HG03521 (cell line): ENCODE data around the gene A3GALT2.

ENCODE experiments used
- ATAC-seq: cut with Tn5 transposase; IDR thresholded peaks from one replicate; pipeline ENCODE4 v1.9.1; 2021; ENCODE audit warnings: mild to moderate bottlenecking, moderate library complexity; ENCODE audit not compliant: unreplicated experiment

A3GALT2 gene

GRCh38 chr1:33274446-33274845 is 46.5 kb downstream of the A3GALT2 start:
- ATAC-seq: no peak

GRCh38 chr1:33273961-33274371 is 46.9 kb downstream of the A3GALT2 start:
- ATAC-seq: no peak

GRCh38 chr1:33273406-33273805 is 47.5 kb downstream of the A3GALT2 start:
- no peak for ATAC-seq

GRCh38 chr1:33272930-33273329 is 48.0 kb downstream of the A3GALT2 start:
- no peak for ATAC-seq

GRCh38 chr1:33272509-33272908 is 48.4 kb downstream of the A3GALT2 start:
- ATAC-seq: no peak

GRCh38 chr1:33271666-33272505 is 49.0 kb downstream of the A3GALT2 start:
- no peak for ATAC-seq

- ATAC-seq: no peak
Measured at GRCh38 chr1:33270808-33271465, 50.0 kb downstream of the A3GALT2 start.

- no peak for ATAC-seq
Measured at GRCh38 chr1:33270379-33270778, 50.5 kb downstream of the A3GALT2 start.

- ATAC-seq: no peak
Measured at GRCh38 chr1:33269621-33270020, 51.3 kb downstream of the A3GALT2 start.

- ATAC-seq: no peak
Measured at GRCh38 chr1:33268927-33269610, 51.8 kb downstream of the A3GALT2 start.

- ATAC-seq: no peak
Measured at GRCh38 chr1:33268457-33268856, 52.4 kb downstream of the A3GALT2 start.

- ATAC-seq: no peak
Measured at GRCh38 chr1:33267468-33268205, 53.3 kb downstream of the A3GALT2 start.

GRCh38 chr1:33266766-33267165 is 54.1 kb downstream of the A3GALT2 start:
- no peak for ATAC-seq

GRCh38 chr1:33265780-33266605 is 54.9 kb downstream of the A3GALT2 start:
- ATAC-seq: no peak

GRCh38 chr1:33263890-33264504 is 56.9 kb downstream of the A3GALT2 start:
- no peak for ATAC-seq

GRCh38 chr1:33261344-33261743 is 59.6 kb downstream of the A3GALT2 start:
- no peak for ATAC-seq

GRCh38 chr1:33260439-33260838 is 60.5 kb downstream of the A3GALT2 start:
- no peak for ATAC-seq

- no peak for ATAC-seq
Measured at GRCh38 chr1:33259879-33260278, 61.0 kb downstream of the A3GALT2 start.

- no peak for ATAC-seq
Measured at GRCh38 chr1:33258788-33259274, 62.1 kb downstream of the A3GALT2 start.
